HUDEP-2 (cell line): ENCODE results near the gene ZFYVE28.

Experiments used
- DNase-seq, 76 experiments: peaks; one replicate each; lab custom pipeline; 2025; ENCODE audit not compliant: unreplicated experiment in 76 of 76; lab: John Stamatoyannopoulos, UW

The ZFYVE28 gene

GRCh38 chr4:2264481-2265041, 153.9 kb downstream of the ZFYVE28 start:
- DNase-seq: no peak

- no peak for DNase-seq
Measured at GRCh38 chr4:2263926-2264321, 154.5 kb downstream of the ZFYVE28 start.

GRCh38 chr4:2262944-2263250, 155.5 kb downstream of the ZFYVE28 start:
- DNase-seq: no peak

- peak in 75 of 76 experiments; percentile 61 to 99 (median 97) for DNase-seq
Measured at GRCh38 chr4:2262145-2262943, 156.1 kb downstream of the ZFYVE28 start.

- DNase-seq: no peak
Measured at GRCh38 chr4:2261853-2262144, 156.6 kb downstream of the ZFYVE28 start, which contains the start of gene MXD4. Gene MXD4 (minus strand): TSS chr4:2262109. CDS start chr4:2261980, 129 bp downstream.

- DNase-seq: peak in 28 of 76 experiments; percentile 8 to 53 (median 26)
Measured at GRCh38 chr4:2261110-2261852, 157.2 kb downstream of the ZFYVE28 start.

- no peak for DNase-seq
Measured at GRCh38 chr4:2260344-2261109, 157.9 kb downstream of the ZFYVE28 start.

- no peak for DNase-seq
Measured at GRCh38 chr4:2259541-2260343, 158.7 kb downstream of the ZFYVE28 start.

- no peak for DNase-seq
Measured at GRCh38 chr4:2259036-2259540, 159.4 kb downstream of the ZFYVE28 start.

GRCh38 chr4:2258091-2259035, 160.1 kb downstream of the ZFYVE28 start:
- no peak for DNase-seq

GRCh38 chr4:2257361-2258081, 160.9 kb downstream of the ZFYVE28 start:
- no peak for DNase-seq

- DNase-seq: no peak
Measured at GRCh38 chr4:2256781-2257191, 161.7 kb downstream of the ZFYVE28 start.

GRCh38 chr4:2256156-2256731, 162.2 kb downstream of the ZFYVE28 start:
- DNase-seq: no peak

- no peak for DNase-seq
Measured at GRCh38 chr4:2255501-2256155, 162.8 kb downstream of the ZFYVE28 start.

GRCh38 chr4:2254665-2255500, 163.6 kb downstream of the ZFYVE28 start:
- no peak for DNase-seq

- DNase-seq: no peak
Measured at GRCh38 chr4:2253160-2254084, 165.0 kb downstream of the ZFYVE28 start.
